Smooth muscle cell (in vitro differentiated cells): ENCODE measurements around the gene KMT5B. TPM values are rescaled to one million over a fixed set of nuclear protein-coding genes. Genes with fewer than 3 reads are reported as not detected.

Experiments
- DNase-seq: peaks from one replicate; lab custom pipeline; 2025; ENCODE audit not compliant: unreplicated experiment; lab: John Stamatoyannopoulos, UW
- H2AFZ ChIP-seq: fragments of 200-600 bp; sonication (generic); 2 replicates; pipeline ENCODE4 v1.6.0; 2016; ENCODE audit warnings: antibody characterized with exemption, low read depth, mild to moderate bottlenecking
- H3F3A ChIP-seq: fragments of 200-600 bp; sonication (generic); 2 replicates; pipeline ENCODE4 v1.6.0; 2017; ENCODE audit warnings: antibody characterized with exemption, low read depth
- H3K27ac ChIP-seq: fragments of 200-600 bp; sonication (generic); 2 replicates; pipeline ENCODE4 v1.5.1; 2016; ENCODE audit warnings: low read depth, mild to moderate bottlenecking
- H3K27me3 ChIP-seq: fragments of 200-600 bp; sonication (generic); 2 replicates; pipeline ENCODE4 v1.6.1; 2016; ENCODE audit warnings: low read depth, mild to moderate bottlenecking
- H3K36me3 ChIP-seq: fragments of 200-600 bp; sonication (generic); 2 replicates; pipeline ENCODE4 v1.5.1; 2016; ENCODE audit warnings: low read depth
- H3K4me1 ChIP-seq: fragments of 200-600 bp; sonication (generic); 2 replicates; pipeline ENCODE4 v1.5.1; 2016; ENCODE audit warnings: low read depth
- H3K4me2 ChIP-seq: fragments of 200-600 bp; sonication (generic); 2 replicates; pipeline ENCODE4 v1.6.0; 2016; ENCODE audit warnings: mild to moderate bottlenecking
- H3K4me3 ChIP-seq: fragments of 200-600 bp; sonication (generic); 2 replicates; pipeline ENCODE4 v1.5.1; 2016; ENCODE audit warnings: mild to moderate bottlenecking
- H3K79me2 ChIP-seq: fragments of 200-600 bp; sonication (generic); 2 replicates; pipeline ENCODE4 v1.6.0; 2016; ENCODE audit warnings: low read depth, mild to moderate bottlenecking
- H3K9ac ChIP-seq: fragments of 200-600 bp; sonication (generic); 2 replicates; pipeline ENCODE4 v1.6.0; 2016; ENCODE audit warnings: low read depth
- H3K9me3 ChIP-seq: fragments of 200-600 bp; sonication (generic); replicated peaks from 2 replicates; pipeline ENCODE4 v1.5.1; 2016; ENCODE audit warnings: low read depth
- H4K20me1 ChIP-seq: fragments of 200-600 bp; sonication (generic); 2 replicates; pipeline ENCODE4 v1.6.0; 2016; ENCODE audit warnings: low read depth
- CTCF ChIP-seq: fragments of 200-600 bp; sonication (generic); IDR thresholded peaks from 2 replicates; pipeline ENCODE4 v1.5.1; 2017; ENCODE audit warnings: borderline replicate concordance, mild to moderate bottlenecking, antibody characterized with exemption; ENCODE audit not compliant: insufficient read depth, poor library complexity, severe bottlenecking
- WGBS: methylation state at CpG from one replicate; pipeline ENCODE4 v1.1.7; 2016; ENCODE audit warnings: low lambda C conversion rate; 5-methylcytosine and 5-hydroxymethylcytosine counted together
- polyA plus RNA-seq: library from polyadenylated mRNA; unstranded; fragments of >200 nt; fragmentation: Nextera tagmentation; extraction: Ambion mirVana; gene quantifications from 2 replicates; pipeline ENCODE4 v1.2.1, GENCODE V29; 2016
- total RNA-seq: library from RNA; depleted of rRNA; stranded (reverse); fragments of >200 nt; gene quantifications from 2 replicates; pipeline ENCODE4 v1.2.3, GENCODE V29; 2014

Gene KMT5B
- total and polyA plus RNA-seq, 2 experiments from 2014 or later = 32.1 to 35.0 TPM

GRCh38 chr11:68164437-68164836 lies 48.7 kb downstream of the KMT5B start:
- no peak for DNase-seq
- no peak for TF ChIP-seq CTCF
- no peaks in the 10 kb centered on the region for H3F3A ChIP-seq
- no peak overlapping the region for H2AFZ ChIP-seq
- H3K27ac ChIP-seq = no peak overlapping the region
- no peaks in the 10 kb centered on the region for H3K9me3 ChIP-seq
- H3K9ac ChIP-seq = no peak overlapping the region
- no peaks in the 10 kb centered on the region for H3K79me2 ChIP-seq
- 94% methylated on average over 2 of the region's 2 CpGs for WGBS
- peaks cover 2% of the 10 kb centered on the region for H4K20me1 ChIP-seq
- H3K36me3 ChIP-seq = peaks cover 22% of the 10 kb centered on the region
- no peaks in the 10 kb centered on the region for H3K27me3 ChIP-seq
- H3K4me1 ChIP-seq = peaks cover 5% of the 10 kb centered on the region
- H3K4me3 ChIP-seq = no peak overlapping the region
- H3K4me2 ChIP-seq = no peak overlapping the region

DNA sequence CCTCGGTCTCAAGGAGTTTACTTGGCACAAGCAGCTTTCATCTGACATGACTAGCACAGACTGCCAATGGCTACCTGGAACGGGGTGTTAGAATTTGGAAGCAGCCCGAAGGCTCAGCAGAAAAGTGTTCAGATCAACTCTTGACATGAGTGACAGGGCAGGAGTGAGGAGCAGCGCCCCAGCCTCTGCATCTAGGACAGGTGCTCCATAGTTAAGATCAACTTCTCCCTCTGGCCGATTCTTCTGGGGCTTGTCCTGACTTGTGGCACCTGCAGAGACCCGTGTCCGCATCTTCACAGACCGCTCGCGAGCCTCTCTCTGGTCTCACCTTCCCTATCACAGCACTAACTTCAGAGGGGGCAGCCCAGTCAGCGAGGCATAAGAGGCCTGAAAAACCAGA lies 49.4 kb downstream of the KMT5B start:
- WGBS = 92% methylated on average over 11 of the region's 11 CpGs
- Histone ChIP-seq H3K4me3 (no peak overlapping the region), H2AFZ (no peak overlapping the region), H3K27me3 (no peaks in the 10 kb centered on the region), H3K9ac (no peak overlapping the region), H3F3A (no peaks in the 10 kb centered on the region), H3K36me3 (peaks cover 16% of the 10 kb centered on the region), H3K9me3 (no peaks in the 10 kb centered on the region), H3K4me1 (peaks cover 11% of the 10 kb centered on the region), H4K20me1 (peaks cover 2% of the 10 kb centered on the region), H3K4me2 (no peak overlapping the region), H3K27ac (no peak overlapping the region), H3K79me2 (no peaks in the 10 kb centered on the region)
- no peak for DNase-seq
- no peak for TF ChIP-seq CTCF

DNA sequence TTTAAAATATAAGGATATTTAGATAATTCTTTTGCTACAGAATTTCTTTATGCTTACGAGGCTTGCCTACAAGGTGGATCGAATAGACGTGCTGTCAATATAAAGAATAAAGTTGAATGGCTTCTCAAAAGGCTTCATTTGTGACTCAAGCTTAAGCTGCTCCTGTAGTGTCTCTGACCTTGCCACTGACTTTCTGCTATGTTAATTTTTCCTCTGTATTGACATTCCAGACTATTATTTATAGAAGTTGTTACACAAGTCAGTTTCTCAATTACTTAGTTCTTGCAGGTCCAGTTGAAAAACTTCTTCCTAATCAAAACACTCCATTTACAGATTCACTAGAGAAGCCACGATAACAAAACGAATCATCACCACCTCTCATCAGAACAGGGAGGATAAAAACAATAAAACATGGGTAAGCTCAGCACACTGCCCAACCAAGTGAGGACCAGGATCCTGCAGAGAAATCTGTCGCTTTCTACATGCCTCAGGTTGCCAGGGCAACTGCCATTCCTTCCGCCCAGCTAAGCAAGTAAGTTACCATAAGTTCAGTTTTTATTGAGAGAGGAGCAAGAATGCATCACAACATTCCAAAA lies 52.9 kb downstream of the KMT5B start:
- H3K4me2 ChIP-seq = no peak overlapping the region
- no peaks in the 10 kb centered on the region for H3K9me3 ChIP-seq
- H3K9ac ChIP-seq = no peak overlapping the region
- no peak overlapping the region for H2AFZ ChIP-seq
- H3K36me3 ChIP-seq = no peaks in the 10 kb centered on the region
- H4K20me1 ChIP-seq = peaks cover 2% of the 10 kb centered on the region
- H3K27ac ChIP-seq = no peak overlapping the region
- WGBS = 87% methylated on average over 7 of the region's 7 CpGs
- no peaks in the 10 kb centered on the region for H3K79me2 ChIP-seq
- H3K4me3 ChIP-seq = no peak overlapping the region
- no peak for DNase-seq
- H3K4me1 ChIP-seq = peaks cover 18% of the 10 kb centered on the region
- no peaks in the 10 kb centered on the region for H3K27me3 ChIP-seq
- no peaks in the 10 kb centered on the region for H3F3A ChIP-seq
- TF ChIP-seq CTCF = no peak

DNA sequence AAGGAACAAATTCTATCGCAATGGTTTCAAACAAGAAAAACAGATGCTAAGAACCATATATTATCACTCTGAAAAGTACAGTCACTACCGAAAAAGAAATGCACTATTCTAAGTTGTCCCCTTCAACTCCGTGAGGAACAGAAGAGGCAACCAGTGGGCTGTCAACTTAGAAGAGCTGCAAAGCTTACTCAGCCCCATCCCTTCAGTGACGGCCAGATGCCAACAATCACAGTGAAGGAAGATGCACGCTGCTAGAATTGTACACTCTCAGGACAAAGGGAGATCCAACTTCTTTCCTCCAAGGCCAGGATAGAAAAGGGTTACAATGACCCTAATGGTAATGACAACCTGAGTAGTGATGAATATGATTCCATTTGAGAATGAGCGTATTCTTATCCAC lies 53.4 kb downstream of the KMT5B start:
- no peak for DNase-seq
- no peak overlapping the region for H3K9ac ChIP-seq
- WGBS = 89% methylated on average over 6 of the region's 6 CpGs

More for the DNA sequence above, 53.4 kb downstream of the KMT5B start:
- H3K79me2 ChIP-seq = no peaks in the 10 kb centered on the region
- no peak overlapping the region for H3K4me3 ChIP-seq
- TF ChIP-seq CTCF = no peak
- H4K20me1 ChIP-seq = peaks cover 2% of the 10 kb centered on the region
- H3K27me3 ChIP-seq = no peaks in the 10 kb centered on the region
- H3K36me3 ChIP-seq = no peaks in the 10 kb centered on the region
- H2AFZ ChIP-seq = no peak overlapping the region
- H3F3A ChIP-seq = no peaks in the 10 kb centered on the region
- no peaks in the 10 kb centered on the region for H3K9me3 ChIP-seq
- H3K4me1 ChIP-seq = peaks cover 18% of the 10 kb centered on the region
- no peak overlapping the region for H3K4me2 ChIP-seq
- no peak overlapping the region for H3K27ac ChIP-seq
